GM19023 (cell line): ENCODE measurements around the gene CECR2.
"Not testable (repeated sequence)": the region's sequence is repeated elsewhere in the genome, so short reads cannot be mapped to it uniquely, and the experiment has no call there.

ENCODE experiments used
- ATAC-seq: cut with Tn5 transposase; IDR thresholded peaks from one replicate; pipeline ENCODE4 v1.9.1; 2021; ENCODE audit warnings: mild to moderate bottlenecking, moderate library complexity; ENCODE audit not compliant: unreplicated experiment

CECR2 gene

GRCh38 chr22:17401728-17402127 lies 32.5 kb downstream of the CECR2 start:
- ATAC-seq: no peak

GRCh38 chr22:17402293-17402692 lies 33.0 kb downstream of the CECR2 start:
- no peak for ATAC-seq

DNA sequence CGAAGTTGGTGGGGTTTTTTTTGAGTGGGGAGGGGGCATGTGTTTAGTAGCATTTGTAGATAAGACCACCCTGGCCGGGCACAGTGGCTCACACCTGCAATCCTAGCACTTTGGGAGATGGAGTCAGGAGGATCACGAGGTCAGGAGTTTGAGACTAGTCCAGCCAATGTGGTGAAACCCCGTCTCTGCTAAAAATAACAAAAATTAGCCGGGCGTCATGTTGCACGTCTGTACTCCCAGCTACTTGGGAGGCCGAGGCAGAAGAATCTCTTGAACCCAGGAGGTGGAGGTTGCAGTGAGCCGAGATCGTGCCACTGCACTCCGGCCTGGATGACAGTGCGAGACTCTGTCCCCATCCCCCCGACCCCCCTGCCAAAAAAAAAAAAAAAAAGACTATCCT lies 34.6 kb downstream of the CECR2 start:
- no peak for ATAC-seq

DNA sequence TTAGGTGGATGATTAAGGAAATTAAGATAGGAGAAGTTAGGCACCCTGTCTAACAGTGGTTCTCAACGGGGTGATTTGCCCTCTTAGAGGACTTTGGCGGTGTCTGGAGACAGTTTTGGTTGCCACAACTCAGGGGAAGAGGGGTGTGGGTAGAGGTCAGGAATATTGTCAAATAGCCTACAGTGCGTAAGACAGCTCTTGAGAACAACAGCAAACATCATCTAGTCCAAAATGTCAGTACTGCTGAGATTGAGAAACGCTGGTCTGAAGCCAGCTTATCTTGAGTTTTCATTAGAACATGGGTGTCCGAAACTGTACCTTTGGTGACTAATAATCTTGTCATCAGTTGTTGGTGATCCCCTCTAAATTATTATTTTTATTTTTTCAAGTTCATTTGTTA lies 38.4 kb downstream of the CECR2 start:
- no peak for ATAC-seq

DNA sequence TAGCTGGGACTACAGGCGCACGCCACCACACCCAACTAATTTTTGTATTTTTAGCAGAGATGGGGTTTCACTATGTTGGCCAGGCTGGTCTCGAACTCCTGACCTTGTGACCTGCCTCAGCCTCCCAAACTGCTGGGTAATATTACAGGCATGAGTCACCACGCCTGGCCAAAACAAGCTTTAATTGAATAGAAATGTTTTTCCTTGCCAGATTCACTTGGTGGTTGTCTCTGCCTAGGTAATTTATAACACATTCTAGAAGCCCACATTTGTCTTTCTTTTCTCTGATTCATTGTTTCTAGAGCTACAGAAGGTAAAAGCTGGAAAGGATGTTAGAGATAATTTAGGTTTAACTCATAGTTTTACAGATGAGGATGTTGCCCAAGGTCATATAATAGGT lies 41.3 kb downstream of the CECR2 start:
- ATAC-seq: no peak

DNA sequence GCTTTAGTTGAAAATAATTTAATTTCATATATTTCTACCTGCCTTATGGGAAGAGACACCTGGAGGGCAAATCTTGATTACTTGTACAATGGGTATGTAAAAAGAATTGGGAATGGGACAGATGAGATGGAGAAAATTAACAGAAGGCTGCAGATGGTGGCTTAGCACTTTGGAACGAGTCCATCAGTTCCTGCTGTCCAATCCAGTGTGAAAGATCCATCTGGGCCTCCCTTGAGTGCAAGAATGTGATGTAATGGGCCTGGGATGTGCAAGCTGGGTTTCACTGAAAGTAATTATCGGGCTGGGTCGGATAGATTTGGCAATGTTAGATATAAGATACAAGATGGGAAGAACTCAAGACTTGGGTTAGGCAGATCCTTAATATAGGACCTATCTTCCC lies 42.0 kb downstream of the CECR2 start:
- ATAC-seq: no peak

GRCh38 chr22:17412232-17412631 lies 43.0 kb downstream of the CECR2 start:
- no peak for ATAC-seq

DNA sequence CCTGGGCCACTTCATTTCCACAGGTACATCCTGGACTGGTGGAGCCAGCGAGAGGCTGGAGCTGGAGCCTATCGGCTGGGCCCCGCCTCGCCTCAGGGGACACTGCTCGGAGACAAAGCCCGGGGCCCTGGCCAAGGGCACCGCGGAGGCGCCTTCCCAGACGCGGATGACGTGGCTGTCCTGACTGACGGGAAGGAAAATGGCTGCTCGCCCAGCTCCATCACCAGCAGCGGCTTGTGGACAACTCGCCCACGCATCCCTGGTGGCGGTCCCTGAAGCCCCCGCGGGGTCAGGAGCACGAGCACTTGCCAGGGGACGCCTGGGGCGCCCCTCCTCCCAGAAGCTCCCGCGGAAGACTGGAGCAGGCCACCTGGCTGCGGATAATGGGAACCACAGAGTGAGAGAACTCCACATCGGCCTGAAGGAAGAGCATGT lies 49.6 kb downstream of the CECR2 start:
- ATAC-seq: no peak

GRCh38 chr22:17419348-17419747 lies 50.1 kb downstream of the CECR2 start:
- ATAC-seq: no peak

GRCh38 chr22:17422736-17423343 lies 53.6 kb downstream of the CECR2 start:
- no peak for ATAC-seq

DNA sequence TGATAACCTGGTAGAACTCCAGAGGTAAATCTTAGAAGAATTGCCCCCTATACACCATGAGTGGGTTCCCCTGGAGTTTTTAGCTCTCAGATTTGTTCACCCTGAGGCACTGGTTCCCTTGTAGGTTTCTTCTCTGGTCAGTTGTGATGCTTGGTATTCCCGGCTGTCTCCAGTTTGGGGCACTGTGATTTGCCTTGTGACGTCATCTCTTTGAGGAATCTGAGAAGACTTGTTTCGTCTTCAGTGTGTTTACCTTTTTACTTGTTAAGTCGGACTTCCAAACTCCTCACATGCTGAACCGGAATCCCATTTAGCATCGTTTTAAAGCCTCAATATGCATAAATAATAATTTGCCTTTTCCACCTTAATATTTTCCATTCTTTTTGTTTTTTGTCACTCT lies 54.4 kb downstream of the CECR2 start:
- no peak for ATAC-seq

DNA sequence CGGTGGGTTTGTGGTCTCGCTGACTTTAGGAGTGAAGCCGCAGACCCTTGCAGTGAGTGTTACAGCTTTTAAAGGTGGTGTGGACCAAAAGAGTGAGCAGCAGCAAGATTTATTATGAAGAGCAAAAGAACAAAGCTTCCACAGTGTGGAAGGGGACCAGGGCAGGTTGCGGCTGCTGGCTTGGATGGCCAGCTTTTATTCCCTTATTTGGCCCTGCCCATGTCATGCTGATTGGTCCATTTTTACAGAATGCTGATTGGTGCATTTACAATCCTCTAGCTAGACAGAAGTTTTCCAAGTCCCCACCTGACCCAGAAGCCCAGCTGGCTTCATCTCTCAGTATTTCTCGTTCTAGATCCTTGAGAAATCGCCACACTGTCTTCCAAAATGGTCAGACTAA lies 58.3 kb downstream of the CECR2 start:
- not testable (repeated sequence) for ATAC-seq

DNA sequence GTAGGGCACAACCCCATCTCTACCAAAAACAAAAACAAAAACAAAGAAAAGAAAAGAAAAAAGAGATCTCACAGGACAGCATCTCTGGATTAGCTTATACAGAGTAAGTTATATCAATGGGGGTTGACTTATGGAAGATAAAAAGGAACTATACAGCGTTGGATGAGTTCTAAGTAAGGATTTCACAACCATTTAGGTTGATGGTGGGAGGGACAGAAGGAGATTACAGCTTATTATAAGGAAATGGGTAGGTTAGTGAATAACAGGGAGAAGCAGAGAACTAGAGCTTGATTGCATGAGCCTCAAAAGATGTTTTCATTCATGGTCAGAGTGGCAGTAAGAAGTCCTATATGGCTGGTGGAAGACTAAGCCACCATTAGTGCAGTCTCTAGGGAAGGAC lies 60.3 kb downstream of the CECR2 start:
- no peak for ATAC-seq

DNA sequence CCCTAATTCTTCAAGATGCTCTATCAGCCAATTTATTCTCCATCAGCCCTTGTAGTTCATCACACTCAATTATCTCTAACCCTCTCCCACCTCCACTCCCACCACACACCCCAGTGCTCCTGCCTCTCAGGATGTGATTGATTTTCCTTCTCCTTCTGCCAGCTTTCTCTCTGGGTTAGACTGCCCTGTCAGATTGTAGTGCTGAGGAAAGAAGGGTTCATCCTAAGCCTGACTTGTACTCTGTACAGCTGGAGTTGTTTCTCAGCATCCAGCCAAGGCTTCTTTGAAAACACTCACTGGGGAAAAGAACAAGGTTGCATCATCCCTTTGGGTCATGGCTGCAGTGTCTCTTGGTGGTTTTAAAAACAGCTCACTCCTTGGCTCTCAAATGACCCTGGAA lies 61.2 kb downstream of the CECR2 start:
- ATAC-seq: no peak

GRCh38 chr22:17431179-17431578 lies 61.9 kb downstream of the CECR2 start:
- ATAC-seq: no peak

GRCh38 chr22:17434856-17435255 lies 65.6 kb downstream of the CECR2 start:
- no peak for ATAC-seq

DNA sequence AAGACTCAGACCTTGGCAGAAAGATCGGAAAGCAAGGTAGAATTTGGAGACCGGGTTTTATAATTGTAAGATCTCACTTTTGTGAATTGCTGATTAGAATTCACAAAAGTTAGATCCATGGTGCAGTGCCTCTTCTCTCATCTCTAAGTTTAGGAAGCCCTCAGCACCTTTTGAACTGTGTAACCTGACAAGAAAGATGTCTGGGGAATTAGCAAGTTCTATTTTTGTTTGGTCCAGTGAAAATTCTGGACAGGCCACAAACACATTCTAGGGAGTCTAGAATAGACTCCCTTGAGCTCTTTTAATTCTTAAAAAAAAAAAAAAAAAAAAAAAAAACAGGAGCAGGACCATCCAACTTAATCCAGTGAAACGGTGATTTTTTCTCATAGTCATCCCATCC lies 66.1 kb downstream of the CECR2 start:
- ATAC-seq: no peak

- no peak for ATAC-seq
Observed at GRCh38 chr22:17436382-17436980, 67.2 kb downstream of the CECR2 start.

GRCh38 chr22:17436981-17437412 lies 67.7 kb downstream of the CECR2 start:
- no peak for ATAC-seq

DNA sequence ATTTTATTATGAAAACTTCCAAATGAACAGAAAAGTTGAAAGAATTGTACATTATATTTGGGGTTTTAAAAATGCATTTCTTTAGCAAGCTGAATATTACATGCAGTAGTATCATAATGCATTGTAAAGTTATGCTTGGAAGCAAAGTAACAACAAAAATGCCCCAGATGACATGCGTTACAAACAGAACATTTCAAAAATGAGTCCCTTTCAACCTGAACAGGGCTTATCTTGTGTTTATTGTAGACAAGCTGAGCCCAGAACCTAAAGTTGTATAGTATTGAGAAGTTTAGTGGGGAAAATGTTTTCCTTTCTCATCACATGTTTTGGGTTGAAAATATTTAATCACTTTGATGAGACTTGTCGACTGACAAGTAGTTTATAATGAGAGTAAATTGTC lies 68.8 kb downstream of the CECR2 start:
- no peak for ATAC-seq

DNA sequence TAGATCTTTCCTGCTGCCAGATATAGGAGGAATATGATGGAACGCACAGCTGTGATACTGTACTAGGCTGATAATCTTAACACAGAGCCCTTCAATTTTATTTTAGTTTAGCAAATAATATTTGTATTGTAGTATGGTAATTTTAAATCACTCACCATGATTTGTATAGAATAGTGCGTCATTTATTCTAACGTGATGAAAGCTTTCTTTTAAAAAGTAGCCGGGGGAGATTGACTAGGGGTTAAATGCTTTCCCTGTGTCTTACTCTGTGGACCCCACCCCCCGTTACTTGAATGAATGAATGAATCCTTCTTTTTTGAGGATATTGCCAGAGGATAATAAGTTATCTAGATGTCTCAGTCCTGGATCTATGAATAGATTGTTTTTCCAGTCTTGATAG lies 72.1 kb downstream of the CECR2 start:
- no peak for ATAC-seq

DNA sequence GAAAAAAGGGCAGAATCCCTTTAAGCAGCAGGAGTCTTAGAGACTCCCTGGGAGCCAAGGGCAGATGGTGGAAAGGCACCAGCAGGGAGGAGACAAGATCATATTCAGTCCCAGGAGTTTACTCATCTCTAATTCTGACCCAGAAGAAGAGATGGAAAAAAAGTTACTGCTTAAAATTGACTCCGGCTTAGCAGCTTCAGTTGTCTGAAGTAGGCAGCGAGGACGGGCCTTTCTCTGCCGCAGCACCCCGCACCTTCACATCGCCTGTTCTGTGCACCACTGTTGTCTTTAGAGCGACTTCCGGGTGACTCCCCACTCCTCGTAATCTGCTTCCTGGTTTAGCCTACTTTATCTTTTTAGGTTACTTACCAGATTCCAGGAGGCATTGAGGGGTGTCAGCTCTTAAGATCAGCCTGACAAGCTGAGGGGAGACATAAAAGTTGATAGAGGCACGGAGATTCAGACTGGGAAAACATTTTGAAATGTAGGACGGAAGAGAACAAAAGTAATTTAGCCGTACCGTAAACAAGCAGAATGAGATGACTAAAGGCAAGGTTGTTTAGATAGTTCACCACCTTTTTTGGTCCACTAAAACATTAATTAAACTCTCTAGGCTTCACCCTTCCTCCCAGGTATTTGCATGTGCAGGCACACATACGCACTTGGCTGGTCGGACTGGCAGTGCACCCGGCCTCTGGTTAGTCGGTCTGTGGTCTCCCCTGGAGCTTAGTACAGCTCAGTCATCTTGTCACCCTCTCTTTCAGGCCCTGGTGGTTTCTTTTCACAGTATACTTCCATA lies 74.3 kb downstream of the CECR2 start:
- no peak for ATAC-seq
